ENCODE results near the gene ETS2.

Gene ETS2
- total RNA-seq = 12.4 to 16.3 (median 14.5) reads per million in 4 donors

DNA sequence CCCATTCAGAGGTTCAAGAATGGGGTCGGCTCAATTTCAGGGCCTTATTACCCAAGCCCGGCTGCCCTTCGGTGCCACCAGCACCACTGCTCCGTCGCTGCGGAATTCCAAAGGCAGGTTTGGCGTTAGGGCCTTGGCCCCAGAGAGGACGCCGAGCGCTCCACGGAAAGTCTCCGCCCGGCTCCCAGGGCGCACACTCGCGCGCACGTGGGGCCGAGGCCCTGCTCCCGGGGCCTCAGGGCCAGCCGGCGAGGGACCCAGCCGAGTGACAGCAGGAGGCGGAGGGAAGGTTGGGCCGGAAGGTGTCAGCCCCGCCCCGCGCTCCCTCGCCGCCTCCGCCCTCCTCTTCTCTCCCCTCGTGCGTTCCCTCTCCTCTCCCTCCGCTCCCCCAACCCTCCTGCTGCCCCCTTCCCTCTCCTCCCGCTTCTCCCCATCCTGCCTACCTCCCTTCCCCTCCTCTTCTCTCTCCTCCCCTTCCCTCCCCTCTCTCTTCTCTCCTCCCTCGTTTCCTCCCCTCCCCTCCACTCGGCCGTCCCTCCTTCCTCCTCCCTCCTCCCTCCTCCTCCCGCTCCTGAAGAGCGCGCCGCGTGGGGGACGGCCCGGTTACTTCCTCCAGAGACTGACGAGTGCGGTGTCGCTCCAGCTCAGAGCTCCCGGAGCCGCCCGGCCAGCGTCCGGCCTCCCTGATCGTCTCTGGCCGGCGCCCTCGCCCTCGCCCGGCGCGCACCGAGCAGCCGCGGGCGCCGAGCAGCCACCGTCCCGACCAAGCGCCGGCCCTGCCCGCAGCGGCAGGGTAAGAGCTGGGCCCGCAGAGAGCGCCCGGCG lies at the start of gene ETS2:
Gene ETS2, plus strand, starts transcription at position 602 of the 825 bp plus-strand sequence. CDS start 4,106 bp downstream, outside the sequence.
- DNase-seq = peak; percentile 46 to 77 (median 58)

DNA sequence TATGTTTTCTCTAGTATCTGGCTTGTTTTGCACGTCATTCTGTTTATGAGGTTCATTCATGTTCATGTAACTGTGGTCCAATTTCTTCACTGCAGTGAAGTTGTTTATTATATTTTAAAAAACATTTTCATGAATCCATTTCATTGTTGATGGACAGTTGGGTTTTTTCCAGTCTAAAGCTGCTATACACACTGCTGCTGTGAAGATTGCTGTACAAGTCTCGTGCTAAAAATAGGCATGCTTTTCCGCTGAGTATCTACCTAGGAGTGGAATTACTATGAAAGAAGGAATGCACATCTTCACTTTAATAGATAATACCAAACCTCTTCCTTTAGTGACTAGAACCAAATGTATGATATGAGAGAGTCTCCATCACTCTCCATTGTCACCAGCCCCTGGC lies 49.0 kb upstream of the ETS2 start:
- no peak for DNase-seq

DNA sequence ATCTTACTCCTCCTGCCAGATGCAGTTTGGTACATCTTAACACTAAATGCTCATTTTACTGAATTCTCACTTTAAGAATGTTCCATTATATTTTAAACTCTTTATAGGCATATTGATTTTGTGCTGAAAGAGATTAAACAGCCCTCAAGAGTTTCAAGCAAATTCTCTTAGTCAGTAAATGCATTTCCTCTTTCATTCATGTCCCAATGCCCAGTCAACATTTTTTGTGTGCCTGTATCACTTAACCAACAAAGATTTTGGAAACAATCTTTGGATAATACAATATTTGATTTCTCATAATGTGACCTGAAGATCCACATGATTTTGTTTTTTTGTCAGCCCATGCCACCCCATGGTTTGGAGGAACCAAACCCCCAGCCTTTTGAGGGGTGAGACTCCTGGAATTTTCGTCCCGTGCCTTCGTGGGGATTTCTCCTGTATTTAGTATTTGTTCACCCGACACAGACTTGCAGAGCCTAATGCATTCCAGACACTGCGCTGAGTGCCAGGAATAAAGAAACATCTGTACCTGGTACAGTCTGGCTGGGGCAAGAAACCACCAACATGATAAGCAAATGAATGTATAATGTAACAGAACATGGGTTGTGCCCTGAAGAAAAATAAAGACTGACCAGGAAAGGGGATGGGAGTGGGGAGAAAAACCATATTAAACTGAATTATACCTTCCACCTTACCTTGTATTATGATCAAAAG lies 47.1 kb upstream of the ETS2 start:
- no peak for DNase-seq

DNA sequence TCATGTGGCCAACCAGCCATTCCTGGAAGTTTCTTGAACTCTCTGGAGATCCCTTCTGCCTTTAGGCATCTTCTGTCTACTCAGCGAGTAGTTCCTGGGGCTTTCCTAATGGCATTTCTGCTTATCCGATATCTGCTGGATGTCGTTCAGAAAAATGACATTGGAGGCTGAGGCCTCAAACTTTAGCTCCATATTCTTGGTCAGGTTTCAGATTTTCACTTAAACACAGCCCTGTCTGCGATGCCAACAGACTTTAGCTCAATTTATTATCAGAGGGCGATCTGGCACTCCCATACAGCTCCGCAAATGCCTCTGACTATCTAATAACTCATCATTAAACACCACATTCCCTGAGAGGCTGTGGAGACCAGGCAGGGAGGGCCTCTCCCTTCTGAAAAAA lies 46.3 kb upstream of the ETS2 start:
- no peak for DNase-seq

DNA sequence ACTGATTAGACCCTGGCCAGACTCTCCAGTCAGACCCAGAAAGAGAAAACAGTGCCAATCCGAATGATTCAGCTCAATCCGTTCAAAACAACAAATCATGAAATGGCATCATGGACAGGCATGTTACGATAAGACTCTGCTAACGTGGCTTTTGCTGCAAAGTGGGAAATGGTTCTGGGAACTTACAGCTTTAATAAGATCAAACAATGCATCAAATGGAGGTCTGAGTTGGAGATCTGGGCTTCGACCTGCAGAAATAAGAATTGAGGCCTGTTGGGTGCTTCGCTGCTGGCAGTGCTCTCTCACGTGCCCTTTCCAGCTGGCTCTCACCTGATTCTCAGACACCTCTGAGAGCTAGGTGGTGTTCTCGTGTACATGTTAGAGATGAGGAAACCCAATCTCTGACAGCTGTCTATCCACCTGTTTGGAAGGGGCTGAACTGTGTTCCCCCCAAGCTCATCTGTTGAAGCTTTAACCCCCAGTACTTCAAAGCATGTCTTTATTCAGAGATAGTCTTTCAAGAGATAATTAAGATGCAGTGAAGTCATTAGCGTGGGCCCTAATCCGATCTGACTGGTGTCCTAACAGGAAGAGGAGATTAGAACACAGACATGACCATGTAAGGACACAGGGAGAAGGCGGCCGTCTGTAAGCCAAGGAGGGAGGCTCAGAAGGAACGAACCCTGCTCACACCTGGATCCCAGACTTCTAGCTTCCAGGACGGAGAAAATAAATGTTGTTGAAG lies 45.5 kb upstream of the ETS2 start:
- no peak for DNase-seq

DNA sequence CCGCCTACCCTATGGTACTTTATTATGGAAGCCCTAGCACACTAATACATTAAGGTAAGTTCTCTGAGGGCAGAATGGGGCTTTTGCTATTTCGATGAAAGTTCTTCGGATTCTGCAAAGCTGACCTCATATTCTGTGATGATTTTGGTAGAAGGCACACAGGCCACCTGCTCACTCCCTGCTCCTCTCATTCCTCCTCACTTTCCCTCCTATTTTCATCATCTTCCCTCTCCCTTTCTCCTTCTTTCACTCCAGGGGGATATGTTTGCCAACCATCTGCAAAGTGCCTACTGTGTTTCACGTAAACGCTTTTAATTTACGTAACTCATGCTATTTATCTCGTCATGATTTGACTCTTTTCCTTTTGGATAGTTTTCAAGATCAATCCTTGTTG lies 45.0 kb upstream of the ETS2 start:
- DNase-seq = no peak

DNA sequence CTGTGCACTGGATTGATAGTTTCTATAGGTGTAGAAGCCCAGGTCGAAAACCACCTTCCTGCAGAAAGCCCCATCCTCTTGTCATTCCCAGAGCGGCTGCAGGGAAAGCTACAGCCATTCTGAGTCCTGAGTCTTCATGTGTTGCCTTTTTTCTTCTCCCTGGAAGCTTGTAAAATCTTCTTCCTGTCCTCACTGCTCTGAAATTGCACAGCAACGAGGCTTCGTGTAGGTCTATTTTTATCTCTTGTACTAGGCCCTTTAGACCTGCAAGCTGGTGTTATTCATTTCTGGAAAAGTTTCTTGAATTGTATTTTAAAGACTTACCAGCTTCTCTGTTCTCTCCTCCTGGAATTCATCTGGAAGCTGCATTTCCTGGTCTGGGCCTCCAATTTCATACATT lies 44.2 kb upstream of the ETS2 start:
- no peak for DNase-seq

DNA sequence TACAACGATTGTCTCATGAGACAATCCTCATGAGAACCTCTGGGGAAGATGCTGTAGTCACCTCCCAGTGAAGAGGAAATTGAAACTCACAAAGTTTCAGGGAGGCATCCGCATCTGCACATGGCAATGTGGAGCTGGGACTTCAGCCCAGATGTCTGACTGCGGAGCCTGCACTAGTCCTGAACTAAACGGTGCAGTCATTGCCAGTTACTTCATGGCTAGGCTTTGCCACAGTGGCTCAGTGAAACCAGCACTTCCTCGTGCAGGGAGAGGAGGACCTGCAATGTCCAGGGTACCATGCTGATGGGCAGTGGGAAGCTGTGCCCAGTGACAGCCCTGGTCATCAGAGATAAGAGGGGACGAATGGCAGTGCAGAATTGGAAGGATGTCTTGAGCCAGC lies 40.7 kb upstream of the ETS2 start:
- no peak for DNase-seq

DNA sequence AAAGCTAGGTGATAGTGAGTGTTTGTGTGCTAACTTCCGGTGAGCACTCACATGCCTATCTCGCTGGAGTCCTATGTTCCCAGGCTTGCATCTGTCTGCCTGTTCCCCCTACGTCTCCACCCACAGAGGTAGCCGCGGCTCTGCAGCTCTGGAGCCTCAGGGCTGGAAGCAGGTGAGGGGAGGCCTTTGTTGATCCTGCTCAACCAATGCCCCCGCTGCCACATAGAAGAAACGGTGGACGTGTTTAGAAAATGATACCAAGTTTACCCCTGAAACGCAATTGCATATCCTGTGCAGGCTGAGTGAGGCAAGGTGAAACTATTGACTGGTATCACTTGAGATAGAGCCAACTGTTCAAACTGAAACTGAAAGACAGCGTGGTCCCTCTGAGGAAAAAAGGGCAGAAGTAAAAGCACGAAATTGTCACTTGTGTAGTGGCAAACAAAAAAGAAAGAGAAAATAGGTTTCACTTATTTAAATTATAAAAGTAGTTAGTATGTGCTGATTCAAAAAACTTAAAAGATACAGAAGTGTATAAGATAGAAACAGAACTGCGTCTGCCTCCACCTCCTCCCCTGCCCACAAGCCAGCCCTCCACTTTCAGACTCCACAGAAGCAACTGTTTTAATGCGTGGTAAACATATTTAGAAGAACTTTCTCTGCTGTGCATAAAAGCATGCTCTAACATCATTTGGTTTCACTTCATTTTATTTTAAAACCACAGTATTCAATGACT lies 38.6 kb upstream of the ETS2 start:
- DNase-seq = peak in 3 of 5 donors; percentile 18 to 91 (median 37)

DNA sequence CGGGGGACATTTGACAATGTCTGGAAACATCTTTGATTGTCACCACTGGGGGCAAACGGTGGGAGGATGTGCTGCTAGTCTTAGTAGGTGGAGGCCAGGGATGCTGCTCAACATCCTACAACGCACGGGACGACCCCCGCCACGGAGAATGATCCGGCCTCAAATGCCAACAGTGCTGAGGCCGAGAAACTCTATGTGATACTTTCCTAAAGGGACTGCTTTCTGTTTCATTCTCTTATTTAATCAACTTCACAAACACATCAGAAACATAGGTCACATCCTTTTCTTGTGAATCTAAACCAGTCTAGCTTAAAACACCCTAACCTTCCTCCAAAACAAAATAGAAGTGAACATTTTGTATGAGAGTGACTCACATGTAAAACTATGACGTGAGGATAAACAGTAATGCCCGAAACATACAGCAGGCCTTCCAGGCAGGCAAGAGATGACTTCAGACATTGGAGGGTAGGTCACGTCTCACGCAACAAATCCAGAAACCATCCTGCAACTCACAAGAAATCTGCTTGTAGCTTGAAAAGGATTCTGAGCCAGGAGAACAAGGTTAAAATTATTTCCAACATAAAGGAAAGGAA lies 37.2 kb upstream of the ETS2 start:
- DNase-seq = peak in 2 of 5 donors; percentile 3 to 78

DNA sequence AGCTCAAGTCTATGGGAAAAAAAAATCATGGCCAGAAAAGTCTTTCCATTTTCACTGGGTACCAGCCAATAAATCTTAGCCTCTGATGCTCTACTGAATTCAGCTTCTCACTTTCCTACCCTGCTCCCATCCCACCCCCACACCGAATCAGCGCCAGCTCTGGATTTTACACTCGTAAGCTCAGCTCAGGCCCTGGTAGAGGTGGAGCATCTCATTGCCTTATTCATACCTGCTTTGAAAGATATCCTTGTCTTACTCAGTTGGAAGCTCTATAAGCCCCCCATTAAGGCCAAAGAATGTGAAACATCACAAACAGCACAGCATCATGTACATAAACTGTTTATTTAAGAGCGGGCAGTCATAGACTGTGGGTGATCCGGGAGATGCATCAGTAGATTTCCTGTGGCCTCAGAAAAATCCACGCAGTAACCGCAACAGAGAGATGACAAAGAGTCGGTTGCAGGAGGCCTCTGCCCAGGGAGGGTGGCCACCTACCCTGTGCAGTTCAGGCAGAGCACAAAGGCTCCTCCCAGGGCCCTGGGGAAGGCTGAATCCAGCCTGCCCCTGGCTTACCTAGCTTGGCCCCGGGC lies 36.4 kb upstream of the ETS2 start:
- no peak for DNase-seq

DNA sequence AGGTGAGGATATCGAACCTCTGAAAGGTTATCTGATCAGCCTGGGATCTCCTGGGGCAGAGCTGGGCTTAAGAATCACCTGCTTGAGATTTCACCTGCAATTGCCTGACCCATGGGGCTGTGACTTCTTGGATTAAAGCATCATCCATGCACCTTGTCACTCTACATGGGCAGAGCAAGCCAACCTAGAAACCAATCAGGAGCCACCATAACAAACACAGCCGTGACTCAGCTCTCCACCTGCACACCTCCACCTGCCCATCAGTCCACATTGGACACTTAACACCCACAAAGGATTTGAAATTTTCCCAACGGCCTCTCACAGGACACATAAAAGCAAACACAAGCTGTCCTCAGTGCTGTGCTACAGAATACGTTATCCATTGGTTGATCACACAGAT lies 35.1 kb upstream of the ETS2 start:
- DNase-seq = no peak

DNA sequence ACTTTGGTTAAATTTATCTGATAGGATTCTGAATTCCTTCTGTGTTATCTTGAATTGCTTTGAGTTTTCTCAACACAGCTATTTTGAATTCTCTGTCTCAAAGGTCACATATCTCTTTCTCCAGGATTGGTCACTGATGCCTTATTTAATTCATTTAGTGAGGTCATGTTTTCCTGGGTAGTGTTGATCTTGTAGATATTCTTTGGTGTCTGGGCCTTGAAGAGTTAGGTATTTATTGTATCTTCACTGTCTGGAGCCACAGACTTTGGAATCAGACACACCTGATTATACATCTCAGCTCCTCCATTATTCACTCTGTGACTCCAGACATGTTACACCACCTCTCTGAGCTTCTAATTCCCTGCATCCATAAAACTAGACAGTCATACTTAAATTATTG lies 34.2 kb upstream of the ETS2 start:
- no peak for DNase-seq

DNA sequence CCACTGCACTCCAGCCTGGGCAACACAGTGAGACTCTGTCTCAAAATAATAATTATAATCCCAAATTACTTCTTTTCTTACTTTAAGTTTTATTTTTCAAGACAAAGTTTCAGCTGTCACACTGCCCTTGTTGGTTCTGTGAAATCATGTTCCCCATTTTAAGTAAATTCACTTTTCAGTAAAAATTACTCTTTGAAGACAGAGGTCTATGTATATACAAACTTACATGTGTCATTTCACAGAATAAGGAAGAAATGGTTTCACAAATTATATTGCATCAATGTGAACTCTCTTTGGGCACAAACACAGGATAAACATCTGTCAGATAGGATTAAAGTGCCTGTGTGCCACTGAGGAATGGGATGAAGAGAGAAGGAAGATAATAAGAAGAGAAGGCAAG lies 33.1 kb upstream of the ETS2 start:
- no peak for DNase-seq

DNA sequence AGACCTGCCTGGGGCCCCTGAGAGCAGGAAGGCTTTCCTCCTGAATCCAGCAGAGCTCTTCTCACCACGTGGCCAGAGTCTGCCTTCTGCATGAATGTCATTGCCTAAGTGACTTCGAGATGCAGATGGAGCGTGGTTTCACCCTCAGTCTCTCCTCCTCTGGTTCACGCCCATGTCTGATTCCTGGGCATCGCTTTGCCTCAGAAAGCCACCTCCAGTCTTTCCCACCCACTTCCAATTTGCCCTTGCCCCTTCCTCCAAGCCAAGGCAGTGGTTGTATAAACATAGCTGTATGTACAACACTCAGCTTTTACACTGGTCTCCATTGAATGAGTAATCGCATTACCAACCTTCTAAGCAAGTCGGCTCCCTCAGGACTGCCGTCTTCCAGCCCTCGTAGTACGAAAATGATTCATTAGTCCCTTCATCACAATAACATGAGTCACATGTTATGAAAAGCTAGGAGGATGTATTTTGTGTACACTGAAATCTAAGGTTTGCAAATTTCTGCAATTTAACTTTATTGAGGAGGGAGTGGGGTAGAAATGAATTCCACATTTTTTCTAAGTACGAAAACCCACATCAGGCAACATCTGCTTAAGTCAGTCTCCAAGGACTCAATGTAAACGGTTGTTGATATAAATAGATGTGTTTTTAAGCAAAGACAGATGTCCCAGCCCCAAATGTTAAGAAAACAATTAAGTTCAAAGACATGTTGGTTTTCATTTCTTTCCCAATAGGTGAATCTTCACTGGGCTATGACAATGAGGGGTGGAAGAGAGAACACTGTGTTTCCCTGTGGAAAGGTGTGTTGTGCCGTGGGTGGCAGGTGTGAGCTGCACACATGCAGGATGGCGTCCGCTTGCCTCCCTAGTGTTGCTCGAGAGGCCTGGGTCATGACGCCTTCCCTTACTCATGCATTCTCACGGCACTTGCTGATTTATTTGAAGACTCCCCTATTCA lies 32.3 kb upstream of the ETS2 start:
- peak in 1 of 5 donors; percentile 21 for DNase-seq

DNA sequence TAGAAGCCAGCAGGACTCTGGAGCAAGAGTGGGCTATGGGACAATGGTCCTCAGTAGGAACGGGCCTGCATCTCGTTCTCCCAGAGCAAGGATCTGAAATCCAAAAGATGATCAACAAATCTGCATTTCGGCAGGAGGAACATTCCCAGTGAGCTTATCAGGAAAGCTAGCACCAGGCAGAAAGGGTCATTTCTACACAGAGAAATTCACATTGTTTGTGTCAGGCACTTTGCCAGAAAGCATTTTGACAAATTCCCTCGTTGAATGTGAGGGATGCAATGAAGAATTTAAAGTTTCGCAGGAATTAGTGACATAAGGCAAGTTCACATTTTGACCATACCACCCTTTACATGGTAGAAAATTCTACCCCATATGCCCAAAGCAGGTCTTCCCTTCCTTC lies 31.6 kb upstream of the ETS2 start:
- no peak for DNase-seq

DNA sequence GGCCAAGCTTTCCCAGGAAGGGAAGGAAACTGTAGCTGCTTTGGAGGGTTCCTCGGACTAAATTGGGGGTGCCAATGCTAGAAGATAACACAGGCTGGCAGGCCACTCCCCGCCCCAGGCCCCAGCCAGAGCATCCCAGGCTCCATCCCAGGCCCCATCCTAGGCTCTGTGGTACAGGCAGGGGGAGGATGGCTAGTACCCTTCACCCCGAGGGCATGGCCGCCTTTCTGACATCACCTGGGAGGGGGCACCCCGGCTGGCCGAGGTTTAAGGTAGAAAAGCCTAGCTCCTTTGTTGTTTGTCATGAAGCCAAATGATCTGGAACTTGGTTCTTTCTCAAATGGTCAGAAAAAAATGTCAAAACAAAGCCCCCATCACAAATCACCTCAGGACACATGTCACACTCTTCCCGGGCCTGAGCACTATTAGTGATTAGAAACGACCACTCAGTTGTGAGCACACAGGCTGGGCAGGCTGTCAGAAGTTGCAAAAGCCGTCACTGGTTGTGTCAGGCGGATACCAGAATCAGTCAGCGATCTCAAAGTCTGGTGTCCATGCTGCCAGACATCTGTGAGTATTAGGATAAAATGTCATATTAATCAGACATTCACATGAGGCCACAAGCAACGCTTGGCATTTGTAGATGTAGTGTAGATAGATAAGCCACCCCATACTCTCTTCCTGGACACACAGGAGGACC lies 31.0 kb upstream of the ETS2 start:
- no peak for DNase-seq

DNA sequence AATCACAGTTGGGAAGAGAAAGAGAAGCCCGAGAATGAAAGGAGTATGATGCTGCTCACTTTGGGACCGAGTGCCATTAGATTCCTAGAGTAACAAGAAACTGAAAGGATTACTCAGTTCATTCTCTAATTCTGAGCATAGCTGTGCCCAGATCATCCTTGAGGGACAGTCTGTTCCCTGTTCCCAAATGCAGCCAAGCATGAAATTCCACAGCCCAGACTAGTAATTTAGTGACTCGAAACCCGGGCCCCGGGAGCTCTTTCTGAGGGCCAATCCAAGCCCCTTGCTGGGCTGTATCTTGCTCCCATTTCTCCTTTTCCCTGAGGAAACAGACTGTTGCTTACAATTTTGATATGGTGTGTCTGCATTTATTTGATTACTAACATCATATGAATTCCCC lies 30.0 kb upstream of the ETS2 start:
- no peak for DNase-seq

DNA sequence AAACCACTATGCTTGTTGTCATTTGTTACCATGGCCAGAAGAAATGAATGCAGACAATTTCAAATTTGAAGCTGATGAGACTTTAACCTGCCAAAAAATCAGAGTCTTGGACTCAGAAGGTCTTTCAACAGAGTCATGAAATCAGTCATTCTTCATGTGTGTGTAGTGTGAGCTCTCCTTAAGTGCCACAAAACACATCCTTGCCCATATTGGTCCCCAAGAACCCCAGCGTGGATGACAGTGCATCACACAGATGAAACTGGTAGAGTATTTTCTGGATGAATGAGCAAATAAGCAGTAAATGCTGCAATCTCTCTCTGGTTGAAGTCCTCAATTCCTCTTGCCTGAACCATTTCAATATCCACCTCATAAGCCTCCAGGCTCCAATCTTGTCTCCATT lies 28.7 kb upstream of the ETS2 start:
- no peak for DNase-seq

DNA sequence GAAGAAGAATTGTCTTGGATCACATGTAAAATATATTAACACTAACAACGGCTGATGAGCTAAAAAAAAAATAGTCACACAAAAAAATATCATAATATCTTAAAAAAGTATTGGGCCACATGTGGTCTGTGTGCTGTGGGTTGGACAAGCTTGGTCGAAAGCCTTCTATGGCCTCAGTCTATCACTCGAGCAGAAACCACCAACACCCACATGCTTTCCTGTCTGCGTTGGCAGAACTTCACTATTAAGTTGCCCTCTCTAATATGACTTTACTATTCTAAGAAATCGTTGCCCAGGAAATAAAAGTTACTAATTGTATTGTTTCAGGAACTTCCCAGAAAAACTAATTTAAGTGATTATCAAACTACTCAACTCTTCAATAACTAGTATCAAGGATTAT lies 28.2 kb upstream of the ETS2 start:
- no peak for DNase-seq
